ENCODE results near the gene PREX1.

PREX1 gene

DNA sequence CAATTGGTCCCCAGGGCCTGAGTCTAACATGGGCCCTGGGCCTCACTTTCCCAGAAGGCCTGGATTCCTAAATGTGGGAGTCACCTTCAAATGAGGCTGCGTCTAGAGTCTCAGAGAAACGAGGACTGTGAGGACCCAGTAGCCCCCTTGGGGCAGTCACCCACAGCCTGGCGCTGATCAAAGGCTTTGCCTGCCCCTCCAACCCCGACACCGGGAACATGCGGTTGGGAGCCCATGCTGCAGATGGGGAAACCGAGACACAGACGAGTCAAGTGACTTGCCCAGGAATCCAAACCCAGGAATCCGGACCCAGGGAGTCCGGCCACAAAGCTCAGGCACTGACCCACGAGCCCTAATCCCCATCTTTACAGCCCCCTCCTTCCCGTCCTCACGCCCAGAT, 209.7 kb downstream of the PREX1 start:
- no peak for FAIRE-seq

DNA sequence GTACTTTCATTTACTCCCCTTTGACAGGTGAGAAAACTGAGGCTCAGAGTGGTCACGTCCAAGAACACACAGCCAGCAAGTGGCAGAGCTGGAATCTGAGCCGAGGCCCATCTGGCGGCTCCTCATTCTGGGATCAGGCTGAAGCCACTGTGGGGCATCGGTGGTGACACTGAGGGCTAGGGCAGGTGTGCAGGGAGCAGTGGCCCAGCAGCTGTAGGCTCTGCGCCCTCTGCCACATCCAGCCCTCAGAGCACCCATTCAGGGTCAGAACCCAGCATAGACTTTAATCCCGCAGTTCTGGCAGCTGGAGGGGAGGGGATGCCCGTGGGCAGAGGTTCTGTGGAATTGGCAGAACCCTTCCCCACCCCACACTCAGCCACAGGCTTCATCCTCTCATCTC, 210.3 kb downstream of the PREX1 start:
- no peak for FAIRE-seq

DNA sequence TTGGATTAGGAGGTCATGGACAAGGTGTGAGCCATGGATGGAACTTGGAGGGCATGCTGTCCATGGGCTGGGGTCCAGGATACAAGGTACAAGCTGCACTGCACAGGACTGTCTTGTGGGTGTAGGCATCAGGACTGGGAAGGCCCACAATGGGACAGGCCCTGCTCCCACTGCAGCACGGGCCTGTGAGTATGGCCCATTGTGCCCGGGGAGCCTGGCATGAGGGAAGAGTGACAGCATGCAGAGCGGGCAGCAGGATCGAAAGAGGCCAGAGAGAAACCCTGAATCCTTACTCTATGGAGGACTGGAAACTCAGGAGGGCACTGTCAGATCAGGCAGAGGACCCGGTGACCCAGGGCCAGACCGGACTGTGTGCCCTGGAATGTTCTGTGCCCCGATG, 211.3 kb downstream of the PREX1 start:
- FAIRE-seq: no peak

DNA sequence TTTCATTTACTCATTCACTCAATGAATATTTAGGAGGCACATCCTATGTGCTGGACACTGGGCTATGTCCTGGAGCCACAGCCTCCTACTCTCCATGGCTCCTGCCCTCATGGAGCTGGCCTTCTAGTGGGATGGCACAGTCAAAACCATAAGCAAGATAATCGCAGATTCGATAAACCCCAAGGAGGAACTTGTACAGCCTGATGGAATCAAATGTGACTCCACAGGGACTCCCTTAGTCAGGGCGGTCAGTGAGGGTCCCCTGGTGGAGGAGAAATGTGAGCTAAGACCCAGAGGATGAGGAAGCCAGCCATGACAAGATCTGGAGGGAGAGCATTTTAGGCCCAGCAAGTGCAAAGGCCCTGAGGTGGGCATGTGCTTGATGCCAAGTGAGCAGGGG, 211.9 kb downstream of the PREX1 start:
- no peak for FAIRE-seq

DNA sequence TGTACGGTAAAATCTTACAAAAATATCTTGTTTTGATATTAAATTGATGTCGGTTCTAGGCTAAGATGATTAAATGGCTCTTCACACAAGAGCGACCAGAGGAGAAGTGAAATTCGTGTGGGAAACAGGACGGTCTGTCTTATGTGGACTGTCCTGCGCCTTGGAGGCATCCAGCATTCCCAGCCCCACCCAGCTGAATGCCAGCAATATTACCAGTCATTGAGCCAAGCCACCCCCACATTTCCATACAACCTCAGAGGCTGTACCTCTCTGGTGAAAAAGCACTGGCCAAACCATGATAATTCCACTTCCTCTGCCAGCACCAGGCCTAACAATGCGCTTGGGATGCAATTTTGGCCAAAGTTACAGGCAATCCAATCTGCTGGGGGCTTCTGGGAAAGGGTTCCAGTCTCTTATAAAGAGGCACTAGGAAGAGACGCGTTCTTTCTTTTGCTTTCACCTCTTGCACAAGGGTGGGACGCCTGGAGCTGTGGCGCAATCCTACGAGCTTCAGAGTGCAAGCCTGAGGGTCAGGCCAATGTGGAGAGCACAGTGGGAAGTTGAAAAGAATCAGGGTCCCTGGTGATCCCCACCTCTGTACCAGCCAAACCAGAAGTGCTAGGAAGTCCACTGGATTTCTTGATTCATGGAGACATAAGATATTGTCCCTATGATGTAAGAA, 213.1 kb downstream of the PREX1 start:
- no peak for FAIRE-seq

DNA sequence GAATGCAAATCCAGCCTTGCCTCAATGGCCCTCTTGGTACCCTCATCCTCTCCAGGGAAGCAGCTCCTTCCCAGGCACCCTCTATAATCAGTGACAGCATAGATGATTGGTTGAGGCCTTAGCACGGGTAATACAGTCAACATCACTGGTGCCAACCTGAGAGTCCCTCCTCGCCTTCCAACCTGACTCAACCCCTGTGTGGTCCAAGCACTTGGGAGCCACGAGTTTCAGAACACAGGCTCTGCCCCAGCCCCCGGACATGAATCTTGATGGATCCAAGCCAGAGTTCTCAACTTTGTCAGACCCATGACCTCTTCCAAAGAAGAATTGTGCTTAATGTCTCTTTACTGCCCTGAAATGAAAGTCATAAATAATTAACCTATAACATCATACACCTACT, 213.9 kb downstream of the PREX1 start:
- FAIRE-seq: no peak

DNA sequence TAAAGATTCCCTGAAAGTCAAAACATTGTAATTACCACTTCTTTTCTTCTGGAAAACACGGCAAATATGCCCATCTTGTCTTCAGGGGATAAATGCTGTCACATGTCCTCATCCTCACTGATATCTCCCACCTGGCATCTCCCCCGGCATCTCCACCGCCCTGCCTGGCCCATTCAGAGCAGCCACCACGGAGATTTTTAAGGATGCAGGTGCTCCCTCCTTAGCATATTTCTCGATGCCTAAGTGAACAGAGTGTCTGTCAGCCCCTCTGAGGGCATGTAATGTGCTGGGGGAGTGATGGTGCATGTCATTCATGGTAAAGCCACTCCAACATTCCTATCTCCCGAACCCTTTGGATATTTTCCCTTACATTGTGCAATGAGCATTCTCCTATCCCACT, 215.5 kb downstream of the PREX1 start:
- FAIRE-seq: no peak

DNA sequence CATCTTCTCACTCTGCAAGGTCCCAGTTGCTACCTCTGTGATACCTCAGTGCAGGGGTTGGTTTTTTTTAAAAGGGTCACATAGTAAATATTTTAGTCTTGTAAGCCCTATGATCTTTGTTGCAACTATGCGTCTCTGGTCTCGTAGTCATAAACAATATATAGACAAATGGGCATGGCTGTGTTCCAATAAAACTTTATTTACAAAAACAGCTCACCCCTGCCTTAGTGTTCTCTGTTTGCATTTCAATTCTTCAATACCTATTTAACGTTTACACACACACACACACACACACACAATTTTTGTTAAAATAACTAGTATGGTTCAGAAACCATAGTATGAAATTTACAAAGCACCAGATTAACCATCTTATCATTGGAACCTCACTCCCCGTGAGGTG, 216.8 kb downstream of the PREX1 start:
- FAIRE-seq: no peak

DNA sequence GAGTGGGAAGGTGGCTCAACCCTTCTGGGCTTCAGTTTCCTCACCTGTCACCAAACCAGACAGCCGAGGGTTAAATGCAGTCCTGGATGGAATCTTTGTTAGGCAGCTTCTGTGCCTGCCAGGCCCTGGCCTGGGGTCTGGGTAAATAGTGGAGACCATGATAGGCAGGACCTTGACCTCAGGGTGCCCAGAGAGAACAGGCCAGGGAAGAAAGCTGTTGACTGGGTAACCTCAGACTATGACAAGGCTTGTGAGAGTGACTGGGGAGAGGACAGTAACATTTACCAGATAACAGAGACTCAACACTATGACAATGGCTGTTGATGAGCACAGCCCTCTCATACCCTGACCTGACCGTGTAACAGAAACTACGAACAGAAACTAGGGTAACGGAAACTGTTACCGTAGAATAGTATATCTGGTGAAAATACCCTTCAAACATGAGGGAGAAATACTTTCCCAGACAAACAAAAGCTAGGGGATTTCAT, 218.3 kb downstream of the PREX1 start:
- FAIRE-seq: no peak

DNA sequence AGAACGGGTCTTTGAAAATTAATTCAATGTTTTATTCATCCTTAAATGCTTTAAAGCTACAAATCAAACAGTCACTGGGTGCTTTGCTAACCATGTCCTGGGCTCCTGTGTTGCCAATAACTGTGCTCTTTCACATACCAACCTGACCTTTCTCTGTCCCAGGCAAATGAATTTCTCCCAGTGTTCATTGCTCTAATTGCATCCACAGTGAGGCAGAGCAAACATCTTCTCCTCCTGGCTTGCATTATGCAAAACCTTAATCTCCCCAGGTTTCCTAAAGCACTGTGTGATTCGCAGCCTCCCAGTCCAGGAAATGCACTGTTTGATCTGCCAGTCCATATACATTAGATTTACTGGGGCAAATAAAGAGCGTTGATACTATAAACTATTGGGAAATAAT, 219.0 kb downstream of the PREX1 start:
- no peak for FAIRE-seq

DNA sequence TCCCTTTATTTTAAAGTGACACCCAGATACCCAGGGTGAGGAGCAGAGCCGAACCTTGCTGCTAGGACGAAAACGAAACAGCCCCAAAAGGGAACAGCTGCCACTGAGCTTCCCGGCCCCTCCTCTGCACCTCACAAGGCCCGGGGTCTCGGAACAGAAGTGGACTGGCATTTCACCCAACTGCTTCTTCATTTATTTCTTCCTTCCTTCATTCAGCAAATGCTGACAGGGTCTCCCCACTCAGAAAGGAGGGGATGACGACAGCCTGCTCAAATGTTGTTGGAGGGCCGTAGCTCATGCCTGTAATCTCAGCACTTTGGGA, 220.3 kb downstream of the PREX1 start:
- no peak for FAIRE-seq

DNA sequence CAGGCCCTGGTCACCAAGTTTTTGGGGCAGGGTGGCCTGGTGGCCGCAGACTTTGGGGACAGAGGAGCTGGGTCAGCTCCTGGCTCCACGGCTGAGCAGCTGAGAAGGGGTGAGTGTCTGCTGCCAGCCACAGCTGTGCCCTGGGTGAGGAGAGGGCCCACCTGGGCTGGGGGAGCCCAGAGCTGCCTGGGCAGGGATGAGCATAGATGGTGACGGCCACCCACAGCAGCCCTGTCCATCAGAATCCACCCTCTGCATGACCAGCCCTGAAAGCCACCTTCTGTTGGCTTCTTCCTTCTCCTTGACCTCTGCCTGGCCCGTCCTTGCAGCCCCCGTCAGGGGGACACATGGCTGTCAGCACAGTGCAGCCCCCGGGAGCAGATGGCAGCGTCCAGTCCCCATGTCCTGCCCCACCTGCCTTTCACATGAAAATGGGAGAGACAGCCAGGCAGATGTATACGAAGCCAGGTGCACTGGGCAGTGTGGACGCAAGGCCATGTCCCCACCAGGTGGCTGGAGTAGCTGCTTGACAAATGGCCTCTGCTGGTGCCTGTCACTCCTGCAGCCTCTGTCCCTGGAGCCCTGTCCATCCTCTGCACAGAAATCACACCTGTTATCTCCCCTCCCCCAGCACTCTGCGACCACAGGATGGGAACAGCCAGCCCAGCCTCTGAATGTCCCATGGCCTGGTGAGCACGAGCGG, 220.8 kb downstream of the PREX1 start:
- FAIRE-seq: no peak

DNA sequence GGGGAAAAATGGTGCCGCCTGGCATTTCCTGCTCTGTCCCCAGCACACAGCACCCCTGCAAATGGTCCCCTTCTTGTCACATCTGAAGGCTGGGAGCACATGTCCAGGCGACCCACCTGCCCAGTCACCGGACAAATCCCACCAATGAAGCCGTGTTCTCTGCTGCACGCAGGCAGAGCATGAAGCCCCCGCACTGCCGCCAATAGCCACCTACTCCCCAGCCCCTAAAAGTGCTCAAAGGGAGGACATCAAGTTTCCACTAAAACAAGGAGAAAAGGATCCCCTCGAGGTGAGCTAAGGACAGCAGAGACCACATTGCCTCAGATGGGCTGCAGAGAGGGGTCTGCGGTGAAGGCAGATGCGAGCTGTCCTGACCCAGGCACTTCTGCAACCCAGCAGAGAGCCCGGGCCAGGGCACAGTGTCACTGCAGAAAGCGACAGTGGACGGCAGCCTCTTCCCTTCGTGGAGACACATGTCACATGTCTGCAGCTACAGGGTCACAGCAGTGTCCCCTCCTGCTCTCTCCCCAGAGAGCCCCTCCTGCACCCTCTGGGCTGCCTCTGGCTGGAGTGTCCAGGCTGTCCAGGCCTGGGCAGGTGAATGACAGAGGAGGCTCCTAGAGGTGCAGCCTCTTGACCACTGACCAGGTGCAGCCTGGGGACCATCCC, 221.5 kb downstream of the PREX1 start:
- no peak for FAIRE-seq

DNA sequence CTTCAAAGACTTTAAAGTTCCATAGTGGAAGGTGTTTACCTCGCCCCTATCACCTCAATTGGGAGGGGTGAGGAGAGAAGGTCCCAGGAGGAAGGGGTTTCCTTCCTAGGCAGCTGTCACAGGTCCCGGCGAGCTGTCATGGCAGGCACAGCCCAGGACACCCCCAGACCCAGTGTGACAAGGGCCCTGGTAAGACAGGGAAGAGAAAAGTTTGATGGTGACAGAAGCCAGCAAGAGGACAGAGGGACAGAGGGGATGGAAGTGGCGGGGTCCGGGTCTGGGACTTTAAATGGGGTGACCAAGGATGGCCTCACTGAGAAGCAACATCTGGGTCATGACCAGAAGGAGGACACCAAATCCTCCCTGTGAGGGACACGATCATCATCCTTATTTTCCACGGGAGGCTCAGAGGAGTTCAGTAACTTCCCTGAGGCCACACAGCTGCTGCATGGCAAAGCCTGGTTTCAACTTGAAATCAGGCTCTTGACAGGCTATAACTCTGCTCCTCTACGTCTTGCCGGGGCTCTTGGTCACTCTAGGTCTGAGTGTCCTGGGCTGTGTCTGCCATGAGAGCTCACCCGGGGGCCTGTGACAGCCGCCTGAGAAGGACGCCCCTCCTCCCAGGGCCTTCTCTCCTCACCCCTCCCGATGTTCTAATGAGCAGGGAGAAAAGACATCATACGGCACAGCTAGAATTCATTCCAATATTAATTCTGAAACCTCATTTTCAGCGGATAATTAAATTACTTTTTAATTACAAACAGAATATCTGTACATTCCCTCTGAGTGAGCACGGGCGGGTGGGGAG, 222.2 kb downstream of the PREX1 start:
- no peak for FAIRE-seq

DNA sequence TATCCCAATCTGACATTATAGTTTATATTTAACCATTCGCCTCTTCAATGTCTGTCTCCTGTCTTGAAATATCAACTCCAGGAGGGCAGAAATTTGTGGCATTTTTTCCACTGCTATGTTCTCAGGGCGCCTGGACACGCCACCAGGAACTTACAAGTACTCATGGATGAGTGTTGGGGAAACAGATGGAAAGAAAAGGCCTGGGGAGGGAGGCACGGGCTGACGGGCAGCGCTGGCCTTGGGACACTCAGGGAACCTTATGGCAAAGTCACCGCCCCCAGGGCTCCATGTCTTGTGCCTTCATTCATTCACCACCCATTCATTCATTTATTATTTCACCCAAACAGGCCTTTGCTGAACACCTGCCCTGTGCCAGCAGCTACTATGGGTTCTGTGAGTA, 222.9 kb downstream of the PREX1 start:
- FAIRE-seq: no peak

DNA sequence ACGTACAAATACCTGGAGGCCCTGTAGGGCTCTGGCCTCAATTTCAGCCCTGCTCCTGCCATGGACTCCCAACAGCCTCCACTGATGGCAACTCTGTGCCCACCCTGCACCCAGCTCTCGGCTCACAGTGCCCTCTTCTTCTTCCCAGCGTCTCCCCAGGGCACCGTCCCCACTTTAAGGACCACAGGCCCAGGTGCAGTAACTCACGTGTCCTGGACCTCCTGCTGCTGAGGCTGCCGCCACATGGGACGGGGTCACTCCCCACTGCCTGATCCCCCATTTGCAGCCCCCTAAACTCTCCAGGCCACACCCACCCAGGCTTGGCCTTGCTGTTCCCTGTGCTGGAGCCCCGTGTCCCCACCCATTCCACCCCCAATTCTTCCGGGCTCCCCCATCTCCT, 223.4 kb downstream of the PREX1 start:
- FAIRE-seq: no peak

DNA sequence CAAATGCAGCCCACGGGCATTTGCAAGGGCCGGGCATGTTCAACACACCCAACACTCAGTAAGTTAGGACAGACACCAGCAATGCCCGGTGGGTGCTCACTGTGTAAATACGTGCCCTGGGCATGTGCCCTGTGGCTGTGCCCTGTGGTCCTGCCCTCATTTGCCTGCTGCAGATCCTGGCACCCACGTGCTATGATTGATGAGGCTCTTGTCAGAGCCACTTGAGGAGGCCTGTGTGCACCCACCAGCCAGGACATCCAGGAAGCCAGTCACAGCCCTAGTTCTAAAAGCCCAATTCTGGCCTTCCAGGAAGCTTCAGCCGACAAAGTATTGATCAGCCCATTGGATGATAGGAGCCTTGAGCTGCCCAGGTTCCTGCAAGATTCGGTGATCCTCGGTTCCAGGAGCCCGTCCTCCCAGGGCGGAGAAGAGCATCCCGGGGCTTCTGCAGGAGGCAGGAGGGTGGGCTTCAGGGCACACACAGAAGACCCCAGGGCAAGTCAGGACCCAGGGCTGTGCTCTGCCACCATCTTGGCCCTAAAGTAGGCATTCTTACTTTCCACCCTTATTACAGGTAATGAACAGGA, 223.9 kb downstream of the PREX1 start:
- no peak for FAIRE-seq

DNA sequence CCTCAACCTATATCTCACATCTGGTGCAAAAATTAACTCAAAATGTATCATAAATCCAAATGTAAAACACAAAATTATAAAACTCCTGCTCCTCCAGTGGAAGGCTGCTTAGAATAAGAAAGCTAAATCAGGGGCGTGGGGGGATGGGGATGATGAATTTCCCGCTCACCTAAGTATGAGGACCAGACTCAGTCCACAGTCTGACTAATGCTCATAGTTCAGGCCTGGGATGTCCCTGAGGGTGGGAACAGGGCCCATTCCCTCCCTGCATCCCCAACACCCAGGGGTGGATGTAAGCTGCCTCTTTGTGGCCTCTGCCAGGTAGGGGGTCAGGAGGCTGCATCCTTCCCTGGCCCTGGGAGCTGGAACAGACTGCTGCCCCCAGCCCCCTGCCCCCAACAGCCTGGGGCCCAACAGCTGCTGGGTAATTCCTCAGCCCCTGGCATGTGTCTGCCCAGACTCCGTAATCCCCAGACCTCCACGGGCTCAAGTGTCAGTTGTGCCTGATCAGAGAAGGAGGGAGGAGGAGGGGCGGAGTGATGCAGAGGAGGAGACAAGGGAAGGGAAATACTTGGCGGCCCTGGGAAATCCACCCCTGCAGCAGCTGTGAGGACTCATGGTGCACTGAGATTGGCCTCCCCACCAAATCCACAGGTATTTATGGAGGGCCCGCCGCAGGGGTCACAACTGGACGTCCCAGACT, 224.5 kb downstream of the PREX1 start:
- FAIRE-seq: no peak

DNA sequence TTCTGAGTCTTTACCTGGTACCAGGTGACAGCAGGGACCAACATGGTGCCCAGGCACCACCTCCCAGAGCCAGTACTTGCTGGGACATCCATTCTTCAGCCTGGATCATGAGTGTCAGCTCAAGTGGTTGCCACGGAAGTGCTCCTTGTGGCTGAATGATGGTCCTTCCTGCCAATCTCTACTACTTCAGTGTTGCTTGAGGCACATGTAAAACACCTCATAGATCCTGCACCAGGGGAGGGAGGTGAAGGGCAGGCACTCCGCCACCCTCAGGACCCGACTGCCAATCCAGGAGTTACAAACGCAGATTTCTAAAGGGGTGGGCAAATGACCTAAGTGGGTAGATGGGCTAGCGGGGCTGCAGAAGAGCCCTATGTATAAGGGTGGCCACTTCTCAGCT, 226.0 kb downstream of the PREX1 start:
- FAIRE-seq: no peak

DNA sequence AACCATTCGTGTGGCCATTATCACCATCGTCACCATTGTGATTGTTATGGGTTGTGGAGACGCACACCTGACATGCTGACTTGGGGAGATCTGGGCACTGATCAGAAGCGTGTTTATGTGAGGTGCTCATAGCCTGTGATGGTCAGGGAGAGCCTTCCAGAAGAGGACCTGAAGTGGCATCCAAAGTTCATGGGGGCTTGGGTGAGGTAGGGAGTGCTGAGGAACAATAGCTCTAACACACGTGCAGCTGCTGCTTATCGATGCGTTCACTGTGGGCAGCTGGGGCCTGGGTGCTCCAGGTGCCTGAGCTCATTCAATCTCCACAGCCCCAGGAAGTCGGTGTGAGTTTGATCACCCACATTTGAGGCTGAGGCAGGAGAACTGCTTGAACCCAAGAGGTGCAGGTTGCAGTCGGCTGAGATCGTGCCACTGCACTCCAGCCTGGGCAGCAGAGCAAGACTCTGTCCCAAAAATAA, 227.3 kb downstream of the PREX1 start:
- no peak for FAIRE-seq

DNA sequence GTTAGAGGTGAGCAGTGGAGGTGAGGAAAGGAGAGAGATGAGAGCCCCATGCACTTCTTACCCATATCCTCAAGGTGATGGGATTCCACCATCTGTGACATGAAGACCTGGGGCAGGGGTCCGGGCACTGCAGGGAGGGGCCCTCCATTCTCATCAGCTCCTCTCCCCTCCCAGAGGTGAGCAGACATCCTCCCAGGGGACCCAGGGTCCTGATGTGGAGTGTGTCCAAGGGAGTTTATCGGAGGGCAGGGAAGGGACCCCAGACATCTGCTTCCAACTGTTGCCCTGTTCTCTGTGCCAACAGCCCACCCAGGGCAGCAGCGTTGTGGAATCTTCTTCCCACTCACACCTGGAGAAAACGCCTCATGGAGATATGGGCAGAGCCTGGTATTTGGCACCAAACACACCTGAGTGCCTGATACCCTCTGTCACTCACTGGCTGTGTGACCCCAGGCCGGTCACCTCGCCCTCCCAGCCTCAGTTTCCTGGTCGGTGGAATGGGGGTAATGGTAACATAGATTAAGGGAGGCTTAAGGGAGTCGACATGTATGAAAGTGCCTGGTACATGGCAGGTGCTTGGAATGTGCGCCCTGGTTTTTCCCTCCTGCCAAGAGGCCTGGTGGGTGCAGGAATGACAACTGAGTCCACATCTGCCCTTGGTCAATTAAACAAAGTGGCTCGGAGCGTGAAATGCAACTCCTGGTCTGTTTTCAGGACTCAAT, 227.9 kb downstream of the PREX1 start:
- no peak for FAIRE-seq

All from colon (tissue), 2 donors.